Measurements from ENCODE around the gene STOML3. TPM values are rescaled to one million over a fixed set of nuclear protein-coding genes. Genes with fewer than 3 reads are reported as not detected.

STOML3 gene
- total RNA-seq, 1 experiment from 2014 or later, result not detected

DNA sequence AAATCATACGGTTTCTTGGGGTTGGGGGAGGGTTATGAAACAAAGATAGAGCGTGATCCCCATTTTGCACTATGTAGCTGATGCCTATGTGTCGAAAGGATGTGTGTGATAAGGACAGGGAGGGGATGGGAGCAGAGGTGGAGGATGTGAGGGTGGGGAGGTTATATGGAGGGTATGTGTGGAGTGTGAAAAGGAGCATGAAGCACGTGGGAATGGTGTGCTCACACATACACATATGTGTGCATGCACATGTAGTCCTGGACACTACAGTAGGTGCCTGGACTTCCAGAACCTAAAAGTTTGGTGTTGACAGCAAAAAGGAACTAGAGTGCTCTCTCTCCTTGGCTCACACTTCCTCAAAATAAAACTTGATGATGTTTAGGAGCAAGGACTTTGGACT is 25.4 kb downstream of the STOML3 start:
- Histone ChIP-seq H3K9me3 (replicated peaks) (no peaks in the 10 kb centered on the region), H3K27ac (no peak overlapping the region), H3K4me3 (no peak overlapping the region), H3K36me3 (no peaks in the 10 kb centered on the region), H3K4me1 (replicated peaks) (no peaks in the 10 kb centered on the region), H3K27me3 (replicated peaks) (no peaks in the 10 kb centered on the region)
- no peak for DNase-seq (ENCODE audit: low read depth in 1 of 2, low spot score in 2 of 2)

DNA sequence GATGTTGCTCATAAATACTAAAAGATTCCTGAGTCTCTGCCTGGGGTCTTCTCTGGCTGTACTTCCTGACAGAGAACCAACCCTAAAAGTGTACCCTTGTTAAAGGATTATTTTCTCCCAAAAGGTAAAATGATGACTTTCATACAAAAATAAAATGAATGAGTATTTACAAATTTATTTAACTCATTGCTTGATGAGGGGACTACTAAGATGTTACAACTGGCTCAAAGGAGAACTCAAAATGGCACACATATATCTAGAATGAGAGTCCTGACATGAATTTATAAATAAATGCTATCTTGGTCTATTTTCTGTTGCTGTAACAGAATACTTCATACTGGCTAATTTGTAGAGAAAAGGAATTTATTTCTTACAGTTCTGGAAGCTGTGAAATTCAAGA is 30.5 kb downstream of the STOML3 start:
- no peak for DNase-seq (ENCODE audit: low read depth in 1 of 2, low spot score in 2 of 2)
- no peaks in the 10 kb centered on the region for H3K9me3 ChIP-seq (replicated peaks)

DNA sequence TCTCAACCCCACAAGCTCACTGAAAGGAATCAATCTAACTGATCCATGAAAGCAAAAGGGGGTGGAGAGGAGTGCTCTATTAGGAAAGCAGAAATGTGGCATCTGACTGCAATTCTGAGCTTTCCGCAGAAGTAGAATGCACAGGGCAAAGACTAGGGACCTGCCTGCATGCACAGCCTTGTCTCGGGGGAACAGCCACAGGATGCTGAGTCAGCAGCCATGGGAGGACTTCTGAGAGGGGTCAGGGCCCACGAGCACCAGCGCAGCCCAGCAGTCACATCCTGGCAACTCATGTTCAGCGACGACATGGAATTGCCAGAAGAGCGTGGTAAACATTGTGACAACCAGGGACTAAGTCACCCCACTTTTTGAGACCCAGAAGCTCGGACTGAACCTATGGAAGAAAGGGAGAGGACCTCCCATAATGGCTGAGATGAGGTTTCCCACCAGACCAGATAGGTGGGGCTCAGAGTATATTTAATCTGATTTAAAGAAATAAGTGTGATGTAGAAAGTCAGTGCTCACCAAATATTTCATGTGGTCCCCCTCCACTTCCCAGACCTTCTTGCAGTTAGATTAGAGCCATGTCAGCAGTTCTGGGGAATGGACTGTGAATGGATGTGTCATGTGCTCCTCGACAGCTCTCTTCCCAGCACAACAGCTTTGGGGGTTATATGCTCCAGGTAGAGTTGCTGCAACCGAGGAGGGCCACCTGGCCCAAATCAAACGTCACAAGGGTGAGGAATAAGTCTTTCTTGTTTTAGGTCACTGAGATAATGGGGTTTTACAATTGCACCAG is 32.6 kb downstream of the STOML3 start:
- Histone ChIP-seq H3K4me1 (replicated peaks) (no peaks in the 10 kb centered on the region), H3K27ac (no peak overlapping the region), H3K36me3 (no peaks in the 10 kb centered on the region), H3K4me3 (no peak overlapping the region), H3K27me3 (replicated peaks) (no peaks in the 10 kb centered on the region), H3K9me3 (replicated peaks) (no peaks in the 10 kb centered on the region)
- DNase-seq (ENCODE audit: low read depth in 1 of 2, low spot score in 2 of 2), result no peak

More for the DNA sequence above, 30.5 kb downstream of the STOML3 start:
- H3K4me1 ChIP-seq (replicated peaks), result no peaks in the 10 kb centered on the region
- H3K4me3 ChIP-seq, result no peak overlapping the region
- no peaks in the 10 kb centered on the region for H3K27me3 ChIP-seq (replicated peaks)
- no peaks in the 10 kb centered on the region for H3K36me3 ChIP-seq
- no peak overlapping the region for H3K27ac ChIP-seq

DNA sequence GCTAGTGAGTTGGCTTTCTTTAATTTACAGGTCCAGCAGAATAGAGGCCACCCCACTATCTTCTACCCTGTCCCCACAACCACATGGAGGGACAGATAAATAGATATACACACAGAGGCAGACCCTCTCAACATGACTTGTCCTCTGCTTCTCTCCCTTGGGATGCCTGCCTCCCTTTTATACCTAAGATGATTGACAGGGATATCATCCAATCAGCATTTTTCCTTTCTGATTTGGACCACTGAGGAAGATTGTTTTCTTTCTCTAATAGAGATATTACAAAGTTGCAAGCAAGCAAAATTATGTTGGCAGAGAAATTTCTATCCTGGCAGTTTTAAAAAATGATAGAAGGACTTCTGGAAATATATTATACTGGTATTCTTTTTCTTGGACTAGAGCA is 35.8 kb downstream of the STOML3 start:
- Histone ChIP-seq H3K4me3 (no peak overlapping the region), H3K27ac (no peak overlapping the region), H3K4me1 (replicated peaks) (no peaks in the 10 kb centered on the region), H3K27me3 (replicated peaks) (no peaks in the 10 kb centered on the region), H3K36me3 (no peaks in the 10 kb centered on the region), H3K9me3 (replicated peaks) (no peaks in the 10 kb centered on the region)
- no peak for DNase-seq (ENCODE audit: low read depth in 1 of 2, low spot score in 2 of 2)

DNA sequence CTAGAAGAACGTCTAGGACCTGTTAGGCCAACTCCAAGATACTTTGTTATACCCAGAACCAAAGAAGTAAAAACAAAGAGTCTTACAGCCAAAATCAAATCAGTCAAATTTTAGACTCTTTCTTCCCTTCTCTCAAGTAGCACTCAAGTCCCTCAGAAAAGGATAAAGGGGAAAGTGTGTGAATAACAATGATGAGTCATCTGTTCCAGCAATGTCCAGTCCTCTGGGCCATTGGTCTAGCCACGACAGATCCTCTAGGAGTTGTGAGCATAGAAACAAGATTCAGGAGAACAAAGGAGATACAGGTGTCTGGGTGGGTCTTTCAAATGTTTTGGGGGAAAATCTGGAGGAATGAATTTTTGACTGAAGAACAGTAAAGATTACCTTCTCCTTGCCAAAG is 36.3 kb downstream of the STOML3 start:
- no peak overlapping the region for H3K27ac ChIP-seq
- H3K4me3 ChIP-seq, result no peak overlapping the region
- no peaks in the 10 kb centered on the region for H3K27me3 ChIP-seq (replicated peaks)
- H3K4me1 ChIP-seq (replicated peaks), result no peaks in the 10 kb centered on the region
- no peak for DNase-seq (ENCODE audit: low read depth in 1 of 2, low spot score in 2 of 2)
- H3K9me3 ChIP-seq (replicated peaks), result no peaks in the 10 kb centered on the region
- H3K36me3 ChIP-seq, result no peaks in the 10 kb centered on the region

DNA sequence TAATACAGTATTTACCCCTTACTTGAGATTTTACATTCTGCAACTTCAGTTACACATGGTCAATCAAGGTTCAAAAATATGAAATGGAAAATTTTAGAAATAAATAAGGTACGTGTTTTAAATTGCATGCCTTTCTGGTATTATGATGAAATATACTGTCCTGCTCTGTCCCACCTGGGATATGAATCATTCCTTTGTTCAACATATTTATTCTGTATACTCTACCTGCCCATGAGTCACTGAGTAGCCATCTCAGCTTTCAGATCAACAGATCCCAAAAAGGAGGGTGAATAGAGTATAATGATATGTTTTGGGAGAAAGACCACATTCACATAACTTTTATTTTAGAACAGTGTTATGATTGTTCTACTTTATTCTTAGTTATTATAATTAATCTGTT is 37.8 kb downstream of the STOML3 start:
- no peak overlapping the region for H3K27ac ChIP-seq
- no peaks in the 10 kb centered on the region for H3K27me3 ChIP-seq (replicated peaks)
- no peaks in the 10 kb centered on the region for H3K9me3 ChIP-seq (replicated peaks)
- no peaks in the 10 kb centered on the region for H3K36me3 ChIP-seq
- no peak overlapping the region for H3K4me3 ChIP-seq
- DNase-seq (ENCODE audit: low read depth in 1 of 2, low spot score in 2 of 2), result no peak
- H3K4me1 ChIP-seq (replicated peaks), result no peaks in the 10 kb centered on the region

DNA sequence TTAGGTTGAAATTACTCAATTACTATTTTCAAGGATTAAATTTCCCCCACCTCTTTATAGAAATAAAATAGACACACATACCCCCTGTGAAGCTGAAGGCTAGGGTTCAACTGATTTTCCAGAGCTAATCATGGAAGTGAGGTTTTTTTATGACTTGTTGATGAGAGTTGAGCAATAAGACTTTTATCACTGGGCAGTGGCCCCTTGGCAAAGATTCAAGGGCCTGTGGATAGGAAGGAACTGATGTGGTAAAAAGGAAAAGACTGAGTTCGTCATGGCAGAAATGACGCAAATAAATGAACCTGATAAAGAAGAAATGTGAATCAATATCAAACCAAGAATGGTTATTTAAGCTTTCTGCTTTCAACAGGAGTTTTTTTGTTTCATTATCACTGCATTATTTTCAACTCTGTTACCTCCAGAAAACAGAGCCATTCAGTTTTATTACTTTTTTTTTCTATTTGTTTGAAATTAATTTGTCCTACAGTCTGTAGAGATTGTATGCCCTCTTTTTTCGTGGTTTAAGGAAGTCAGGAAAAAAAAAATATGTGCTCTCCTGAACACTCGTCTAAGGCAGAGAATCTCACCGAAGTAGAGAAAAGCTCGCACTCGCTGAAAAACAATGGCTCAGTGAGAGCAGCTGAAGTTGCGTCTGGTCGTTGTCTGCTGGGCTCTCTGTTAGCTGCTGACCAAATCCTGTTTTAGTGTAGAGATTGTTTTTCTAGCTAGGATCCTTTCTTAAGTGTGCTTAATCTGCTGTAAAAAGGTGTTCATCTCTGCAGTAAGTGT is 38.9 kb downstream of the STOML3 start:
- Histone ChIP-seq H3K27me3 (replicated peaks) (no peaks in the 10 kb centered on the region), H3K4me1 (replicated peaks) (no peaks in the 10 kb centered on the region), H3K27ac (no peak overlapping the region), H3K9me3 (replicated peaks) (no peaks in the 10 kb centered on the region), H3K36me3 (no peaks in the 10 kb centered on the region), H3K4me3 (no peak overlapping the region)
- DNase-seq (ENCODE audit: low read depth in 1 of 2, low spot score in 2 of 2), result no peak

DNA sequence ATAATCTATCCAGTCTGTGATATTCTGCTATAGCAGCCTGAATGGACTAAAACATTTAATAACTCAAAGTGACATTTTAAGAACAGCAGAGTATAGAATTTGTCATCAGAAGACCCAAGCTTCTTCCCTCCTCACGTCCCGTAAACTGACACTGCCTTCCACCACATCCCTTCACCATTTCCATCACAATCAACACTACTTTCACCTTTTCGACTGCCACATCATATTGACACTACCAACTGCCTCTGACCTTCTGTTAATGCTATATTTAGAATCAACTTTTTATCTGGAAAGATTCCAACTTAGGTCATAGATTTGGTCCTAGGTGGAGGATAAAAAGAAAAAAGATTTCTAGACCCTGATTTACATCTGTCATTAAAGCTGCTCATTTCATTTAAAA is 39.6 kb downstream of the STOML3 start:
- no peaks in the 10 kb centered on the region for H3K27me3 ChIP-seq (replicated peaks)
- H3K4me3 ChIP-seq, result no peak overlapping the region
- H3K36me3 ChIP-seq, result no peaks in the 10 kb centered on the region
- no peaks in the 10 kb centered on the region for H3K9me3 ChIP-seq (replicated peaks)
- H3K4me1 ChIP-seq (replicated peaks), result no peaks in the 10 kb centered on the region
- no peak for DNase-seq (ENCODE audit: low read depth in 1 of 2, low spot score in 2 of 2)
- no peak overlapping the region for H3K27ac ChIP-seq

DNA sequence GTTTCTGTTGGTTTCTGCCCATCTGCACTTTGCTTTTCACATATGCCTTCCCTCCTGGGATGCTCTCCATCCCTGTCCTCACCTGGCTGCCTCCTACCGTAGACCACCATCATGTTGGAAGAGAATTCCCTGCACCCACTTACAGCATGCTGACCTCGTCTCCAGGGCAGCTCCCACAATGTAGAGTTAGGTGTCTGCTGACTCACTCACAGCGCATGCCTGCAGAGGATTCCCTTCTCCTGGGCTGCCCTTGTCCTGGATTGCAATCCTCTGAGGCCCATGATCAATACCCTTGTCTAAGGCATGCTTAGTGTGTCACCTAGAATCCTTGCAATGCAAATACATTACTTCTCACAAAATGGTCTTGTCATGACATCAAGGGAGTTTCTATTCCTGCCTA is 43.6 kb downstream of the STOML3 start:
- no peak overlapping the region for H3K27ac ChIP-seq
- H3K36me3 ChIP-seq, result no peaks in the 10 kb centered on the region
- no peak for DNase-seq (ENCODE audit: low read depth in 1 of 2, low spot score in 2 of 2)
- H3K4me1 ChIP-seq (replicated peaks), result no peaks in the 10 kb centered on the region
- no peak overlapping the region for H3K4me3 ChIP-seq
- no peaks in the 10 kb centered on the region for H3K27me3 ChIP-seq (replicated peaks)
- H3K9me3 ChIP-seq (replicated peaks), result no peaks in the 10 kb centered on the region

DNA sequence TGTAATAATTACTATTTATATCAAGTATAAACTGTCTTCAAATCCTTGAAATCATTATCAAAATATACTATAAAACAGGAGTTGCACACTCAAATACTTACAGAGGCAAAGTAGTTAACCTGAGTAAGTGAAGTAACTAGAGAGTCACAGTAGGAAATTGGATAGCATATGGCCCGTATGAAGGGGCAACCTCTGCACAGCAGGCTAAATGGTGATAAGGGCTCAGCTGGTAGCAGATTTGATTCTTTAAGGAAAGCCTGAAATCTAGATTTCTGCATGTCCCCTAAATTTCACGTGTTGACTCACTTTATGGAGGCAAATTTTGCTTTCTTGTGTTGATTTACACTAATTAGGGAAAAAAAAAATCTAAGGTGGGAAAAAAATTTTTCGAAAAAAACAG is 46.4 kb downstream of the STOML3 start:
- H3K4me1 ChIP-seq (replicated peaks), result no peaks in the 10 kb centered on the region
- no peaks in the 10 kb centered on the region for H3K9me3 ChIP-seq (replicated peaks)
- no peak overlapping the region for H3K27ac ChIP-seq
- no peaks in the 10 kb centered on the region for H3K36me3 ChIP-seq
- DNase-seq (ENCODE audit: low read depth in 1 of 2, low spot score in 2 of 2), result no peak
- no peaks in the 10 kb centered on the region for H3K27me3 ChIP-seq (replicated peaks)
- H3K4me3 ChIP-seq, result no peak overlapping the region

DNA sequence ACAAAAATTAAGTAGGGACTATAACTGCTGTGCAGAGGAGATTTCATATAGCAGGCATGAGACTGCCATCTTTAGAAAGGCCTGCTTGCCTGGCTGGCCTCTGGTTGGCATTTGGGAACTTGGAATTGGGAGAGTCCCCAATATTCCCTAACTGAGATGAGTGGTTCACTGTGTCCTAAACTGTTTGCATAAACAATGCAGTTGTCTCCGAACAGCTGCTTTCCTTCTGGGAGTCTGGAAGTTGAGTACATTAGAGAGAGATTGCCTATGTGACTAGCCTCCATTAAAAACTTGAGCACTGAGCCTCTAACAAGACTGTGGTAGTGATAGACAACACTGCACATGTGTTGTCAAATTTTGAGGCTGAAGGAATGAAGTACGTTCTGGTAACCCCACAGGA is 47.4 kb downstream of the STOML3 start:
- Histone ChIP-seq H3K36me3 (no peaks in the 10 kb centered on the region), H3K4me1 (replicated peaks) (no peaks in the 10 kb centered on the region), H3K9me3 (replicated peaks) (no peaks in the 10 kb centered on the region), H3K27ac (no peak overlapping the region), H3K4me3 (no peak overlapping the region), H3K27me3 (replicated peaks) (no peaks in the 10 kb centered on the region)
- no peak for DNase-seq (ENCODE audit: low read depth in 1 of 2, low spot score in 2 of 2)

DNA sequence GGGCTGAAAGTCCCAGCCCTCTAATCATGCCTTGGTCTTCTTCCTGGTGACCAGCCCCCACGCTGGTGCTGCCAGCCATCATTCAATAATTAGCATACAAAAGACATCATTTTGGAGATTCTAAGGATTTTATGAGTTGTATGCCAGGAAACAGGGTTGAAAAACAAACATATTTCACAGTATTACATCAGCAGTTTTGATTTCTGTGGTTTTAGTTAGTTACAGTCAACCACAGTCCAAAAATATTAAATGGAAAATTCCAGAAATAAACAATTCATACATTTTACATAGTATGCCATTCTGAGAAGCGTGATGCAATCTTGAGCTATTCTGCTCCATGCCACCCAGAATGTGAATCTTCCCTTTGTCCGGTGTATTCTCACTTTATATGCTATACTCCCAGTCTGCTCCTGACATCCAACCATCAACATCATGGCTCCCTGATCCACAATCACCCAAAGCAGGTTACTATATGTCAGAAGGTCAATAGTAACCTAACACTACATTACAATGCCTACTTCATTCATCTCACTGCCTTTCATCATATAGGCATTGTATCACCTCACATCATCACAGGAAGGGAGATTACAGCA is 49.2 kb downstream of the STOML3 start:
- Histone ChIP-seq H3K27ac (no peak overlapping the region), H3K4me1 (replicated peaks) (no peaks in the 10 kb centered on the region), H3K9me3 (replicated peaks) (no peaks in the 10 kb centered on the region), H3K27me3 (replicated peaks) (no peaks in the 10 kb centered on the region), H3K4me3 (no peak overlapping the region), H3K36me3 (no peaks in the 10 kb centered on the region)
- no peak for DNase-seq (ENCODE audit: low read depth in 1 of 2, low spot score in 2 of 2)

DNA sequence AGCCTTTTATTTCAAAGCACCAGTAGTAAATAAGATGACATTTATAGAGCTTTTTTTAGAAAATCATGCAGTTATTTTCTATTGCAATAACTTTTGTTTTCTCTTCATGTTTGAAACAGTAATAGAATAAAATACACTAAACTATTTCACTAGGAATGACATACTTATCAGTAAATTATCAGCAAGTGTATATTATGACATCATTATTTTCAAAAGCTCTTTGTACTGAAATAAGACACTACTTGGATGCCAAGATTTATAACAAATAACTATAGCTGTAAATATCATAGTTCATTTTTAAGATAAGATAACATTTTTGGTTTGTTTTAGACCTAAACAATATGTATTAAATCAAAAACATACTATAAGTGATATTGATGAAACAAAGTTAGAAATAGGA is 56.8 kb downstream of the STOML3 start:
- Histone ChIP-seq H3K36me3 (no peaks in the 10 kb centered on the region), H3K4me1 (replicated peaks) (no peaks in the 10 kb centered on the region), H3K4me3 (no peak overlapping the region), H3K9me3 (replicated peaks) (no peaks in the 10 kb centered on the region), H3K27ac (no peak overlapping the region), H3K27me3 (replicated peaks) (no peaks in the 10 kb centered on the region)
- no peak for DNase-seq (ENCODE audit: low read depth in 1 of 2, low spot score in 2 of 2)

DNA sequence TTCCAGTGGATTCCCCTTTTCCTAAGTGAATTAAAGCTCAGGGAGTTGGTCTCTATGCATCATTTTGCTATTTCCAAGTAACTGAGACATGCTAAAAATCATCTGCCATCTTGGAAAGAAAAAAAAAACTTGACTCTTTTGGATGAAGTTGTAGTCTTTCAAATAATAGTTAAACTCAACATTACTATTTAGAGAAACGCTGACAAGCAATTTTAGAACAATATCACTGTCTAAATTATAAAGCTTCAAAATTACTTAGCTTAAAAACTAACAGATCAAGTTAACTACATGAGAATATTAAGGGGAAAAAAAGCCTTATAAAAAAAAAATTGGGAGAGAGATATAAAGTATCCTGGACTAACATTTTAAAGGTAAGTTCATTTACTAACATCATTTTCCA is 68.5 kb downstream of the STOML3 start:
- Histone ChIP-seq H3K27ac (no peak overlapping the region), H3K4me1 (replicated peaks) (no peaks in the 10 kb centered on the region)

More for the DNA sequence above, 68.5 kb downstream of the STOML3 start:
- Histone ChIP-seq H3K36me3 (no peaks in the 10 kb centered on the region), H3K4me3 (no peak overlapping the region), H3K27me3 (replicated peaks) (0 out of 2 replicates have a peak, but pooled peaks cover 3% of the 10 kb centered on the region), H3K9me3 (replicated peaks) (no peaks in the 10 kb centered on the region)
- DNase-seq (ENCODE audit: low read depth in 1 of 2, low spot score in 2 of 2), result no peak

Data from SJSA1 (cell line).